ENCODE results near the gene IL6R. TPM values are rescaled to one million over a fixed set of nuclear protein-coding genes. Genes with fewer than 3 reads are reported as not detected.

Gene IL6R
- total and polyA plus RNA-seq, 2 donors from 2014 or later: 6.2 to 33.0 TPM

GRCh38 chr1:154501423-154502065, 96.4 kb downstream of the IL6R start:
- peak overlapping the region in 1 of 3 donors; percentile 29 for H3K9ac ChIP-seq (ENCODE audit: low read length in 3 of 3)
- H3K36me3 ChIP-seq (ENCODE audit: control insufficient read depth in 2 of 3, insufficient read depth in 3 of 3, low read length in 3 of 3): no peaks in the 10 kb centered on the region
- H3K4me3 ChIP-seq (ENCODE audit: low read length in 3 of 3): peak overlapping the region; percentile 12 to 60 (median 58)
- FAIRE-seq (no peak), DNase-seq (peak; percentile 21 to 86 (median 43))
- intact Hi-C loops (cut with DNase I): no loop called here
- no peak for TF ChIP-seq CTCF (IDR thresholded peaks at IDR 0.05; ENCODE audit: borderline replicate concordance, extremely low read depth, insufficient read depth)
- H3K4me1 ChIP-seq (ENCODE audit: control insufficient read depth in 2 of 3, insufficient read depth in 2 of 3, low read depth in 1 of 3, low read length in 3 of 3): no peaks in the 10 kb centered on the region
- peaks cover 29% of the 10 kb centered on the region for H3K27me3 ChIP-seq (ENCODE audit: control insufficient read depth, insufficient read depth, low read length)
- H3K9me3 ChIP-seq (ENCODE audit: control insufficient read depth in 2 of 3, insufficient read depth in 1 of 3, low read length in 3 of 3): no peaks in the 10 kb centered on the region
- peak overlapping the region in 1 of 2 donors; percentile 28 for H3K27ac ChIP-seq (ENCODE audit: low read depth in 2 of 2, low read length in 2 of 2)

GRCh38 chr1:154502066-154502743, 97.1 kb downstream of the IL6R start, which contains the start of the genes SHE and TDRD10:
SHE (minus strand) TSS chr1:154502412; CDS start chr1:154502026, 386 bp downstream.
TDRD10 (plus strand) TSS chr1:154502219; CDS start chr1:154506904, 4,685 bp downstream.
- H3K36me3 ChIP-seq (ENCODE audit: control insufficient read depth in 2 of 3, insufficient read depth in 3 of 3, low read length in 3 of 3): no peaks in the 10 kb centered on the region
- FAIRE-seq: no peak
- peak within 1 kb of the TSS in 1 of 2 donors; percentile 28 for H3K27ac ChIP-seq (ENCODE audit: low read depth in 2 of 2, low read length in 2 of 2)
- intact Hi-C loops (cut with DNase I): no loop called here
- no peak for TF ChIP-seq CTCF (IDR thresholded peaks at IDR 0.05; ENCODE audit: borderline replicate concordance, extremely low read depth, insufficient read depth)
- peak within 1 kb of the TSS; percentile 12 to 60 (median 58) for H3K4me3 ChIP-seq (ENCODE audit: low read length in 3 of 3)
- DNase-seq: peak; percentile 58 to 83 (median 69)
- peak within 1 kb of the TSS in 1 of 3 donors; percentile 29 for H3K9ac ChIP-seq (ENCODE audit: low read length in 3 of 3)
- H3K4me1 ChIP-seq (ENCODE audit: control insufficient read depth in 2 of 3, insufficient read depth in 2 of 3, low read depth in 1 of 3, low read length in 3 of 3): no peaks in the 10 kb centered on the region
- no peaks in the 10 kb centered on the region for H3K9me3 ChIP-seq (ENCODE audit: control insufficient read depth in 2 of 3, insufficient read depth in 1 of 3, low read length in 3 of 3)
- H3K27me3 ChIP-seq (ENCODE audit: control insufficient read depth, insufficient read depth, low read length): peaks cover 29% of the 10 kb centered on the region

- Histone ChIP-seq H3K27me3 (ENCODE audit: control insufficient read depth, insufficient read depth, low read length) (peaks cover 29% of the 10 kb centered on the region), H3K4me1 (ENCODE audit: control insufficient read depth in 2 of 3, insufficient read depth in 2 of 3, low read depth in 1 of 3, low read length in 3 of 3) (no peaks in the 10 kb centered on the region), H3K9me3 (ENCODE audit: control insufficient read depth in 2 of 3, insufficient read depth in 1 of 3, low read length in 3 of 3) (no peaks in the 10 kb centered on the region), H3K36me3 (ENCODE audit: control insufficient read depth in 2 of 3, insufficient read depth in 3 of 3, low read length in 3 of 3) (no peaks in the 10 kb centered on the region), H3K9ac (ENCODE audit: low read length in 3 of 3) (no peak overlapping the region), H3K27ac (ENCODE audit: low read depth in 2 of 2, low read length in 2 of 2) (no peak overlapping the region), H3K4me3 (ENCODE audit: low read length in 3 of 3) (no peak overlapping the region)
- FAIRE-seq (no peak), DNase-seq (peak in 2 of 5 donors; percentile 58 to 66)
- no peak for TF ChIP-seq CTCF (IDR thresholded peaks at IDR 0.05; ENCODE audit: borderline replicate concordance, extremely low read depth, insufficient read depth)
- intact Hi-C loops (cut with DNase I): no loop called here
These were observed 97.6 kb downstream of the IL6R start for GRCh38 chr1:154502744-154503115.
